ENCODE measurements around the gene DTNBP1. TPM values are rescaled to one million over a fixed set of nuclear protein-coding genes. Genes with fewer than 3 reads are reported as not detected.

Gene DTNBP1
- total RNA-seq, 2 experiments from 2014 or later, result 9.8 to 28.0 TPM

DNA sequence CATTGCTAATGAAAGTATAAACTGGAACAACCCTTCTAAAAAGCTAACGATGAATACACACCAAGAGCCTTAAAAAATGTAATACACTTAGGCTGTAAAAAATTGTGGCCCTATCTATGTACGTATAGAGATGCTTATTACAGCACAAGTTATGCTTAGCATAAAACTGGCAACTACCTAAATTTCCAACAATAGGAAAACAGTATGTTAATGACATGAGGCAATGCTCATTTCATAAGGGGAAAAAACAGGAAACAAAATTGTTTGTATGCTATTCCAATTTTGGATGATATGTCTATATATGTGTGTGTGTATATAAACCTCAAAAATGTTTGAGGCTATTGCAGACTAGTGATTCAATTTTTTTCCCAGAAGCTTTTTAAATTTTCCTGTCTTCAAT, 82.5 kb downstream of the DTNBP1 start:
- CTCF ChIA-PET (ENCODE audit: unreplicated experiment), result no interaction called here
- no peaks in the 10 kb centered on the region for H3K36me3 ChIP-seq (ENCODE audit: insufficient read depth, low read length)

DNA sequence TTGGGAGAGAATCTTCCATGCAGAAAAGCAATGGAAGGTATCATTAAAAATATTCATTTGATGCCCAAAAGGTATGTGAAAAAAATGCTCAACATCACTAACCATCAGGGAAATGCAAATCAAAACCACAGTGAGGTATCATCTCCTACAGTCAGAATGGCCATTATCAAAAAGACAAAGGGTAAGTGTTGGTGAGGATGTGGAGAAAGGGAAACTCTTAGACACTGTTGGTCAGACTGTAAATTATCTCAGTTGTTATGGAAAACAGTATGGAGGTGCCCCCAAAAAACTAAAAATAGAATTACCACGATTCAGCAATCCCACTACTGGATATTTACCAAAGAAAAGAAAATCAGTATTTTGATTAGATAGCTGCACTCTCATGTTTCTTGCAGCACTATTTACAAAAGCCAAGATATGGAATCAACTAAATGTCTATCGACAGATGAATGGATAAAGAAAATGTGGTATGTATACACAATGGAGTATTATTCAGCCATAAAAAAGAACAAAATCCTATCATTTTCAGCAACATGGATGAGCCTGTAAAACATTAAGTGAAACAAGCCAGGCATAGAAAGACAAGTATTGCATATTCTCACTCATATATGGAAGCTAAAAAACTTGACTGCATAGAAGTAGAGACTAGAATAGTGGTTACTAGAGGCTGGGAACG, 84.0 kb downstream of the DTNBP1 start:
- Histone ChIP-seq H4K20me1 (ENCODE audit: insufficient read depth, low read length) (no peaks in the 10 kb centered on the region), H3K9me3 (ENCODE audit: low read length) (no peaks in the 10 kb centered on the region), H3K4me3 (ENCODE audit: low read depth, low read length, poor library complexity, severe bottlenecking) (no peak overlapping the region), H3K4me2 (ENCODE audit: low read length) (no peak overlapping the region), H3K36me3 (ENCODE audit: insufficient read depth, low read length) (no peaks in the 10 kb centered on the region), H3K27ac (ENCODE audit: low read depth, low read length, poor library complexity, severe bottlenecking) (no peak overlapping the region), H3K9me2 (ENCODE audit: insufficient read depth, low read length) (no peaks in the 10 kb centered on the region), H3K79me2 (ENCODE audit: insufficient read depth, low read depth, low read length) (no peaks in the 10 kb centered on the region), H2AFZ (ENCODE audit: low read length) (no peak overlapping the region), H3K4me1 (ENCODE audit: insufficient read depth, low read length, poor library complexity, severe bottlenecking) (no peaks in the 10 kb centered on the region)
- DNase-seq (ENCODE audit: low spot score), result no peak
- TF ChIP-seq, protein P1, sequence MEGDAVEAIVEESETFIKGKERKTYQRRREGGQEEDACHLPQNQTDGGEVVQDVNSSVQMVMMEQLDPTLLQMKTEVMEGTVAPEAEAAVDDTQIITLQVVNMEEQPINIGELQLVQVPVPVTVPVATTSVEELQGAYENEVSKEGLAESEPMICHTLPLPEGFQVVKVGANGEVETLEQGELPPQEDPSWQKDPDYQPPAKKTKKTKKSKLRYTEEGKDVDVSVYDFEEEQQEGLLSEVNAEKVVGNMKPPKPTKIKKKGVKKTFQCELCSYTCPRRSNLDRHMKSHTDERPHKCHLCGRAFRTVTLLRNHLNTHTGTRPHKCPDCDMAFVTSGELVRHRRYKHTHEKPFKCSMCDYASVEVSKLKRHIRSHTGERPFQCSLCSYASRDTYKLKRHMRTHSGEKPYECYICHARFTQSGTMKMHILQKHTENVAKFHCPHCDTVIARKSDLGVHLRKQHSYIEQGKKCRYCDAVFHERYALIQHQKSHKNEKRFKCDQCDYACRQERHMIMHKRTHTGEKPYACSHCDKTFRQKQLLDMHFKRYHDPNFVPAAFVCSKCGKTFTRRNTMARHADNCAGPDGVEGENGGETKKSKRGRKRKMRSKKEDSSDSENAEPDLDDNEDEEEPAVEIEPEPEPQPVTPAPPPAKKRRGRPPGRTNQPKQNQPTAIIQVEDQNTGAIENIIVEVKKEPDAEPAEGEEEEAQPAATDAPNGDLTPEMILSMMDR (conservative IDR thresholded peaks at IDR 0.05; ENCODE audit: low read length), result no peak
- TF ChIP-seq EZH2phosphoT487 (IDR thresholded peaks at IDR 0.05; ENCODE audit: borderline replicate concordance, low read depth, low read length), result no peak
- ChIA-PET POLR2A (no interaction called here), CTCF (ENCODE audit: unreplicated experiment) (no interaction called here)
- no TSS peak for BruUV-seq (replicated peaks)
- intact Hi-C loops (cut with micrococcal nuclease; ENCODE audit: unreplicated experiment), result no loop called here

More for the DNA sequence above, 82.5 kb downstream of the DTNBP1 start:
- intact Hi-C loops (cut with micrococcal nuclease; ENCODE audit: unreplicated experiment), result no loop called here
- no peaks in the 10 kb centered on the region for H3K79me2 ChIP-seq (ENCODE audit: insufficient read depth, low read depth, low read length)
- no peaks in the 10 kb centered on the region for H3K4me1 ChIP-seq (ENCODE audit: insufficient read depth, low read length, poor library complexity, severe bottlenecking)
- no peak for TF ChIP-seq EZH2phosphoT487 (IDR thresholded peaks at IDR 0.05; ENCODE audit: borderline replicate concordance, low read depth, low read length)
- TF ChIP-seq, protein P1 (conservative IDR thresholded peaks at IDR 0.05; ENCODE audit: low read length), result no peak
- no peak for DNase-seq (ENCODE audit: low spot score)
- no peaks in the 10 kb centered on the region for H3K9me3 ChIP-seq (ENCODE audit: low read length)
- H4K20me1 ChIP-seq (ENCODE audit: insufficient read depth, low read length), result no peaks in the 10 kb centered on the region
- POLR2A ChIA-PET, result interaction anchor here (1.0 kb wide), 1 partner anchor 15 kb away, joined by 3 read pairs; no protein-coding TSS in a partner anchor
- no peak overlapping the region for H3K4me2 ChIP-seq (ENCODE audit: low read length)
- H3K27ac ChIP-seq (ENCODE audit: low read depth, low read length, poor library complexity, severe bottlenecking), result no peak overlapping the region
- BruUV-seq (replicated peaks), result no TSS peak
- H3K9me2 ChIP-seq (ENCODE audit: insufficient read depth, low read length), result no peaks in the 10 kb centered on the region
- no peak overlapping the region for H3K4me3 ChIP-seq (ENCODE audit: low read depth, low read length, poor library complexity, severe bottlenecking)
- no peak overlapping the region for H2AFZ ChIP-seq (ENCODE audit: low read length)

DNA sequence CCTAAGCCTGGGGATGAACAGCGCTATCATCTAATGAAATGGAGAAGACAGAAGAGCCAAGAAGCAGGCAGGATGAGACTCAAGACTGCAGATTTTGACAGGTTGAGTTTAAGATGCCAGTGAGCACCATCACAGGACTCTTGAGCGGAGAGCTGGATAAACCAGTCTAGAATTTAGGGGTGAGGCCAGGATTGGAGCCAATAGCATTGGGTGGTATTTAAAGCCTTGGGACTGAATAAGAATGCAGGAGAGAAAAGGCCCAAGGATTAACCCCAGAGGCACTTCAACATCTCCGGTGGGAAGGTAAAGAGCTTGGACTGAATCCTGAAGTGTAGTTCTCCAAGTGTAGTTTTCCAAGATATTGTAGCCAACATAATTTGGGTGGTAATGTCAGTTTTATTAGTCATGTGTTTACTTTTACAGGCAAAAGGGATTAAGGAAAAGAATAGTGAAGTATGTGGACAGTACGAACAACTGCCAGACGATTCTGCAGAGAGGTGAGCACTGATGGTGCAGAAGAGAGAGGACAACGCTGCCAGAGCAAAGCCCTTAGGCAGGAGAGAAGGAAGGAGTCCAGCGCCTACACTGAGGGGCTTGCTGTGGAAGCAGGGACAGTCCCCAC, 85.2 kb downstream of the DTNBP1 start:
- no peaks in the 10 kb centered on the region for H3K9me2 ChIP-seq (ENCODE audit: insufficient read depth, low read length)
- TF ChIP-seq, protein P1 (conservative IDR thresholded peaks at IDR 0.05; ENCODE audit: low read length), result no peak
- no peak for TF ChIP-seq EZH2phosphoT487 (IDR thresholded peaks at IDR 0.05; ENCODE audit: borderline replicate concordance, low read depth, low read length)
- ChIA-PET POLR2A (no interaction called here), CTCF (ENCODE audit: unreplicated experiment) (no interaction called here)
- H3K4me1 ChIP-seq (ENCODE audit: insufficient read depth, low read length, poor library complexity, severe bottlenecking), result no peaks in the 10 kb centered on the region
- no peak overlapping the region for H3K27ac ChIP-seq (ENCODE audit: low read depth, low read length, poor library complexity, severe bottlenecking)
- no peak for DNase-seq (ENCODE audit: low spot score)
- no peaks in the 10 kb centered on the region for H3K36me3 ChIP-seq (ENCODE audit: insufficient read depth, low read length)
- no peaks in the 10 kb centered on the region for H3K9me3 ChIP-seq (ENCODE audit: low read length)
- intact Hi-C loops (cut with micrococcal nuclease; ENCODE audit: unreplicated experiment), result no loop called here
- no peak overlapping the region for H2AFZ ChIP-seq (ENCODE audit: low read length)
- no peak overlapping the region for H3K4me3 ChIP-seq (ENCODE audit: low read depth, low read length, poor library complexity, severe bottlenecking)
- BruUV-seq (replicated peaks), result no TSS peak
- no peaks in the 10 kb centered on the region for H4K20me1 ChIP-seq (ENCODE audit: insufficient read depth, low read length)
- no peak overlapping the region for H3K4me2 ChIP-seq (ENCODE audit: low read length)
- no peaks in the 10 kb centered on the region for H3K79me2 ChIP-seq (ENCODE audit: insufficient read depth, low read depth, low read length)

Measured in OCI-LY7 (cell line).